Stimulated activated CD4-positive, alpha-beta T cell treated with anti-CD3 and anti-CD28 coated beads, Interleukin-4, amount 100 ng/mL, for 48 hours (primary cell): Measurements from ENCODE around the gene IP6K3.

Experiments
- DNase-seq, 2 donors: peaks; one replicate each; pipeline ENCODE4 v3.0.0-alpha.2; 2020; ENCODE audit warnings: low read depth in 2 of 2

IP6K3 gene

GRCh38 chr6:33676416-33677142, 70.1 kb downstream of the IP6K3 start:
- no peak for DNase-seq

DNA sequence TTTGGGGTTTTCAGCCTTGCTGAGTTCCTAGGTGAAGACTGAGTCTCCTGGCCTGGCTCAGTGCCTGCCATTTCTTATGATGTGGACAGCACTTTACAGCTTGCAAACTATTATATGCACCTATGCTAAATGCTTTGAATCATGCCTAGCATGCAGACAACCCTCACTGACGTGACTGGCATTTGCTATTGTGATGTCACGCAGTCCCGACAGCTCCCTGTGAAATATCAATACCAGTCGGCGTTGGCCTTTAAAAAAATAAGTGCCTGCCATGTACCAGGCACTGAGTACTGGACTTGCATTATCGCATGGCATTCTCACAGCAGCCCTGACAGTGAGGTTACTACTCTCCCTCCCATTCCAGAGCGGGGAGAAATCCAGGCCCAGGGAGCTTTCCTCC, 70.7 kb downstream of the IP6K3 start:
- DNase-seq, result no peak

GRCh38 chr6:33673851-33674250, 72.9 kb downstream of the IP6K3 start:
- DNase-seq, result no peak

- no peak for DNase-seq
Measured at GRCh38 chr6:33672808-33673207, 73.9 kb downstream of the IP6K3 start.

GRCh38 chr6:33671744-33672072, 75.0 kb downstream of the IP6K3 start:
- DNase-seq, result no peak
